Occipital lobe (tissue), 2 donors: ENCODE data around the gene PRODH. TPM values are rescaled to one million over a fixed set of nuclear protein-coding genes. Genes with fewer than 3 reads are reported as not detected.
"Not testable (repeated sequence)": the region's sequence is repeated elsewhere in the genome, so short reads cannot be mapped to it uniquely, and the experiment has no call there.

ENCODE experiments used
- DNase-seq: peaks from one replicate; lab custom pipeline; 2025; lab: John Stamatoyannopoulos, UW
- total RNA-seq: library from RNA; depleted of rRNA; stranded (reverse); fragments of >200 nt; gene quantifications from one replicate; pipeline ENCODE4 v1.2.3, GENCODE V29; 2014

PRODH gene
- total RNA-seq, 1 donor from 2014 or later = 0.94 TPM

DNA sequence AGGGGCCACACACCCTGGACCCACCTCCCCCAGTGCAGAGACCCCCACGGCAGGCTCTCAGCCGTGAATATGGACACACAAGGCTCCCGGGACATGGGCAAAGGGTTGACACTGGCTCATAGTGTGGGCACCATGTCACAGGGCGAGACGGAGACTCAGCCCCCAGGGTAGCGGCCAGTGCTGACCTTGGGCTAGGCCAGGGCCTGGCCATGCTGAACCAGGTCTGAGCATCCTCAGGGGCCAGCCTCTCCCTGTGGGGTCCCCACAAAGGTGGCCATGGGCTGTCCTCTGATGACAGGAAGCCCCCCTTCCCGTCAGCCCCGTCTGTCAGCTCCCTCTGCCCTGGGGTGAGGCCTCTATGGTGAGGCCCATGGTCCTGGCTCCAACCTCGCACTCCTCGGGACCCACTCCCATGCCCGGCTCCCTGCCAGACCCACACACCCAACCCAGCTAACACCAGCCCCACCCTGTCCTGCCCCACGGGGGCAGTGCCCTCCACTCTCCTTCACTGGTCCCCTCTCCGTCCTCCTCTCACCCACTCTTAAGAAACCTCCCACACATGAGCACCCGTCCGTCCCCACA lies 19.0 kb upstream of the PRODH start:
- DNase-seq = no peak

DNA sequence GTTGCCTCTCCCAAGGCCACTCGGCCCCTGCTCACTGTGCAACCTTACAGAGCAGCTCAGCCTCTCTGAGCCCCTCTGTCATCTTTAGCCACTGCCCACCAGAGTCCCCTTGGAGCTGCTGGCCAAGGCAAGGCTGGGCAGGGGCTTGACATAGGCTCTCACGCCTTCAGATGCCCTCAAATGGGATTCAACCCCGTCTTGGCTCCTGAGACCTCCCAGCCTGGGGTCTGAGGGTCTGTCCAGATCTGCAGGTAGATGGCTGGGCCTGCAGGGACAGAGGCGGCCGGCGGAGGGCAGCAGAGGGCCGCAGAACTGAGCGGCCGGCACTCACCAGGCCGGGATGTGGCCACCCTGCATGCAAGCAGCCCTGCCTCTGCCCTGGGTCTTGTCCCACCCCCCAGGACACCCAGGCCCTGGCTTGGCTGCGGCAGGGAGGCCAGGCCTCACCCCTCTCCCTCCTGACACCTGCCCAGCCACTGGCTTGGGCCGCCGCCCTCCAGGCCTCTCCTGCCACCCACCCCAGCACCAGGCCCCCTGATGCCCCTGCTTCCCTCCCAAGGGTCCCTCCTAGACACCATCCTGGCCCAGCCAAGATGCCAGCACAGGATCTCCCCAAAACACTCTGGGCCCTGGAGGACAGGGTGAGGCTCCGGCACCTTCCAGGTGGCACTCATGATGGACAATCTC lies 18.4 kb upstream of the PRODH start:
- DNase-seq = peak; percentile 55

DNA sequence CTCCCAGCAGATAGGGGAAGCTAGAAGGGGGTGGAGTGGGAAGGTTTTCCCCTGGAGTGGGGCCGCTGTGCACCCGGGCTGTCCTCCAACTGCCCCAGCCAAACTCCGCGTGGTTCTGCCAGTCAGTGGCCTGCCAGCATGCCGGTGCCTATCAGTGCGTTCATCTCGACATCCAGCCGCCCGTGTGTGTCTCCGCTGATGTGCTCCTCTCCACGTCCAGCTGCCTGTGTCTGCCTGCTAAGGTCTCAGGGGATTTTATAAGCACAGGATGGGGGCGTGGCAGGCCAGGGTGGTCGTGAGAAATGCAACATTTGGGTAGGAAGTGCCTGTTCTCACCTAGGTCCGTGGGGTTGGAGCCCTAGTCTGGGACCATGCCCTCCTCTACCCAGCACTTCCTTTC lies 17.0 kb upstream of the PRODH start:
- not testable (repeated sequence) for DNase-seq

DNA sequence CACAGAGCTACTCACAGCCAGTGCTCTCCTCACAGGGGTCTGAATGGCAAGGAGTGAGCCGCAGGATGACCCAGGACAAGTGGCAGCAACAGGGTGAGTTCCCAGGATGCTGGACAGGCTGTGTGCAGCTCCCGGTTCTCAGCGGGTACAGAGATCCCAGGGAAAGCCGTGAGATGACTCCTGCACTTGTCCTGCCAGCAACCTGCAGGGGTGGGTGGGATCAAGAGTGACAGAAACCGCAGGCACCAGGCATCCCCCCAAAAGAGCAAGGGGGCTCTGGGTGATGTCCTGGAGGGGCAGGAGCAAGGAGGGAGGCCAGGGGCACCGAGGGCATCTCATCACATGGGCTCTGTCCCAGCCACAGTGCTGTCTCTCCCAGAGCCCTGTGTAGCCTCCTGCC lies 15.9 kb upstream of the PRODH start:
- DNase-seq = no peak

DNA sequence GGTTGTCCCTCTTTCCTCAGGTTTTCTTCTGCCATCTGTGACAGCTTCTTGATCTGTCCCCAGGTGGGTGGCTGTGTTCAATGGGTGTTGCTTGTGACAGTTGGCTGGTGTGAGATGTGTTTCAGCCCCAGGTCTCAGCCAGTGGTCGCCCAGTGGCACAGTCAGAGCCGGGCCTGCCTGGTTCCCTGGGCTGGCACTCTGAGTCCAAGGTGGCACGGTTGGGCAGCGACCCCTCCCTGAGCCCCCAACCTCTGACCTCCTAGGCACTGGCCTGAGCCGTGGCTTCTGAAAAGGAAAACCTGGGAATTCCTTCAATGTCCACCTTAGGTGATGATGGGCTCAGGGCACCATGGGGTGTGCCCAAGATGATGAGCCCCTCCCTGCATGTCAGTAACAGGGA lies 14.0 kb upstream of the PRODH start:
- no peak for DNase-seq

DNA sequence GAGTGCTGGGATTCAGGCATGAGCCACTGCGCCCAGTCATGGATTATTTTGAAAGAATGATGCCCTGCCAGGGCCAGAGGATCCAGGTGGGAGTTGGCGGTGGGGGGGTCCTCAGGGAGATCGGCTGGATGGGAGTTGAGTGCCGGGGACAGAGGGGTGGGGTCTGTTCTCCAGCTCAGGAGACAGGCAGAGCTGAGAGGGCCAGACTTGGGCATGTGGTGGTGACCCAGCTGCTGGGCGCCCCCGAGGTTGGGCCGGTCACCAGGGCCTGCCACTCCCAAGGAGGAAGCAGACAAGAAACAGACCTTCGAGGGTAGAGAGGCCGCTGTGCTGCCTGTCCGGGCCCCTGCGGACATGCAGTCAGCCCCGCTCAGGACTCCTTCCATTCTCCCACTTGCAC lies 11.8 kb upstream of the PRODH start:
- no peak for DNase-seq

DNA sequence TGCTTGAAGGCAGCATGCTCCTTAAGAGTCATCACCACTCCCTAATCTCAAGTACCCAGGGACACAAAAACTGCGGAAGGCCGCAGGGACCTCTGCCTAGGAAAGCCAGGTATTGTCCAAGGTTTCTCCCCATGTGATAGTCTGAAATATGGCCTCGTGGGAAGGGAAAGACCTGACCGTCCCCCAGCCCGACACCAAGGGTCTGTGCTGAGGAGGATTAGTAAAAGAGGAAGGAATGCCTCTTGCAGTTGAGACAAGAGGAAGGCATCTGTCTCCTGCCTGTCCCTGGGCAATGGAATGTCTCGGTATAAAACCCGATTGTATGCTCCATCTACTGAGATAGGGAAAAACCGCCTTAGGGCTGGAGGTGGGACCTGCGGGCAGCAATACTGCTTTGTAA lies 11.0 kb upstream of the PRODH start:
- DNase-seq = not testable (repeated sequence)

DNA sequence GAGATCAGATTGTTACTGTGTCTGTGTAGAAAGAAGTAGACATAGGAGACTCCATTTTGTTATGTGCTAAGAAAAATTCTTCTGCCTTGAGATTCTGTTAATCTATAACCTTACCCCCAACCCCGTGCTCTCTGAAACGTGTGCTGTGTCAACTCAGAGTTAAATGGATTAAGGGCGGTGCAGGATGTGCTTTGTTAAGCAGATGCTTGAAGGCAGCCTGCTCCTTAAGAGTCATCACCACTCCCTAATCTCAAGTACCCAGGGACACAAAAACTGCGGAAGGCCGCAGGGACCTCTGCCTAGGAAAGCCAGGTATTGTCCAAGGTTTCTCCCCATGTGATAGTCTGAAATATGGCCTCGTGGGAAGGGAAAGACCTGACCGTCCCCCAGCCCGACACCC lies 2.6 kb upstream of the PRODH start:
- not testable (repeated sequence) for DNase-seq

DNA sequence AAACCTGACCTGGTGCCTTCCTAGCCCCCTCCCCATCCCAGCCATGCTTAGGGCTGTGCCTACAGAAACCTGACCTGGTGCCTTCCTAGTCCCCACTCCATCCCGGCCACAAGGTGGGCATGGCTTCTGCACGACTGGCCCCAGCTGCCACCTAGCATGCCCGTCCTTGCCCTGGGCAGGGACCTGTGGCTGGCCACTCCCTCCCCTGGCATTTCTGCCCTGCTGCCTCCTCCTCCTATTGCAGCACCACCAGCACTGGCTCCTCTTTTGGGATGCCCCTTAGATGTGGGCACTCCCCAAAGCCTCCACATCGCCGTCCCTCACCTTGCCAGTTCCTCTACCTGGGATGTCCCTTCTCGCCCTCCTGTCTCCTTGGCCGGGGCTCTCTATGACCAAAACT lies 1.4 kb downstream of the PRODH start:
- DNase-seq = not testable (repeated sequence)

DNA sequence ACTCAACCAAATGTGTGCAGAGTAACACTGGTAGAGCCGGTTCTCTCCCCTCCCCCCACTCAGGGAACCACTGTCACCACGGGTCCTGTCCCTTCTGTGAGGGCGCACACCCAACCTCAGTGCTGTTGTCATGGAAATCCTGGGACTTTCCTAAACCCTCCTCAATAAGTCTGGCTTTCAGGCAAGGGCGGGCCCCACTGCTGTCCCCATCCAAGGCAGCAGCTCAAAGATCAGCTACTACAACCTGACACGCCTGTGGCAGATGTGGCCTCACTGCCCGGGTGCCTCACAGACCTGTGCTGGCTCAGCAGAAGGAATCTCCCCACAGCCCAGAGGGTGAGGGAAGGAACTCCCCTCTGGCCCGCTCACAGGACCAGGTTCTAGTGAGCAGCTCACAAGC lies 2.2 kb downstream of the PRODH start:
- no peak for DNase-seq

DNA sequence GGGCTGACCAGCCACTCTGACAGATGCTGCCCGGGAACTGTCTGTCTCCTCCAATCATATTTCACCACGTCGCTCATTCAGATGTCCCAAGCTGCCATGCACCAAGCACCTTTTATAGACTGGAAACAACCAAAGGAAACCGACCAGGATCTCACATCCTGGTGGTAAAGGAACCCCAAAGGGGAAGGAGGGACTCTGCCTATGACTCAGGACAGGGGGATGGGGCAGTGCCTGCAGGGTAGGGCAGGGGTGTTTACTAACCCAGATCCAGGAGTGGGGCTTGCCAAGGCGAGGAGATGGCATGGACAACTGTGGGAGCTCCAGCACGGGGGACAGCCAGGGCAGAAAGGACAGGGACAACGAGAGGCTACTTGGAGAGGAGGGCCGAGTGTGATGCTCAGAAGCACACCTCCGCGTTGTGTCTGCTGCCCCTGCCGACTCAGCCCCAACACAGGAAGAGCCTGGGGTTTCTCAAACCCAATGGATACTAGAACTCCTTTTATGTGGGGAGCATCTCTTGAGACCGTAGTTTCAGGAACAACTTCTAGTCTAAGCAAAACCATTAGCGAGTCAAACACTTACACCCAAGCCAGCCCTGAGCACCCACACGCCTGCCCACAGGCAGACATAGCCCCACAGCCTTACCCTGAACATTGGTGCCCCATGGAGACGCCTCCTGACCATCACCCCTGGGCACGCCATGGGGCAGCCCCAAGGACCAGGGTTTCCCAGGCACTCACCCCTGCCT lies 4.0 kb downstream of the PRODH start:
- DNase-seq = no peak

DNA sequence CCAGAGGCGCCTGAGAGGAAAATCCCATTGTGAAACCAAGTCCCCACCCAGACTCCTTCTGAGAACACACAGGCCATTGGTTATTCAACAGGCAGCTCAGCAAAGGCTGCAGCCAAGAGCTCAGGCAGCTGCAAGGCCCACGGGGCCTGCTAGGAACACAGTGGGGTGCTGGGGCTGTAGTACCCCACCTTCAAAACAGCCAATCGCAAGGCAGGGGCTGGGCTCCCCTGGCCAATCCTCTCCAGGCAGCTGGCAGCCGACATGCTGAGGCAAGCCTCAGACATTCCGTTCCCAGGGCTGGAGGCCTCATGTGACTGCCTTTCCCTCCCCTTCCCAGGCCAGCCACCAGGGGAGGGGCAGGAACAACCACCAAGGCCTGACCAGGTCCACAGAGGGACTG lies 6.6 kb downstream of the PRODH start:
- no peak for DNase-seq

DNA sequence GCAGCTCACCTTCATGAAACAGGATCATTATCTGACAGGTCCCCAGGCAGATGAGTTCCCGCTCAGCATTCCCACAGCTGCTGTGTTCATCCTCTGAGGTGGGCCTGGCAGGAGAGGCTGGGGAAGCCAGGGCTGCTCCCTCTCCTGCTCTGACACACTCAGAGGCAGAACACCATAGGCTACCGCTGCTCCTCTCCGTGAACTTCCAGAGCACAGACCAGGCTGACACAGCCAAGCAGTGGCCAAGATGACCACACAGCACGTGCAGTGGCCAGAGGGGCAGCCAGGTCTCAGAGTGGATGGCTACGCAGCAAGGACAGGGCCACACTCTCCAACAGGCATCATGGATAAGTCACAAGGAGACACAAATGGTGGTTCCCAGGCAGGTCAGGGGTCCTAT lies 8.5 kb downstream of the PRODH start:
- DNase-seq = no peak

DNA sequence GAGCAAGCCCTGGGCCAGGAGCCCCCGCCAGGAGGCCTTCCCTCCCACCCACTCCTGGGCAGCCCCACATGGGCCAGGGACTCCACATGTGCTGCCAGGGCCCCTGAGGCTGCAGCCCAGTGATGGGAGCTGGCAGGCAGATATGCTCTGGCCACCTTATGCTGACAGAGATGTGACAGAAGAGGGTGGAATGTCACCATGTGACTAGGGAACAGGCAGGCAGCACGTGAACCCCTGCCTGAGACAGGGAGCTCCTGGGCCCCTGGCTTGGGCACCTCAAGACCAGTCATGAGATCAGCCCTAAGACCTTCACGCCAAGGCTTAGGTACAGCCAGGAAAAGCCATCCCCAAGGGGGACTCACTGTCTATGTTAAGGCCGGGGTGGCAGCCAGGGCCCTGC lies 9.1 kb downstream of the PRODH start:
- no peak for DNase-seq

DNA sequence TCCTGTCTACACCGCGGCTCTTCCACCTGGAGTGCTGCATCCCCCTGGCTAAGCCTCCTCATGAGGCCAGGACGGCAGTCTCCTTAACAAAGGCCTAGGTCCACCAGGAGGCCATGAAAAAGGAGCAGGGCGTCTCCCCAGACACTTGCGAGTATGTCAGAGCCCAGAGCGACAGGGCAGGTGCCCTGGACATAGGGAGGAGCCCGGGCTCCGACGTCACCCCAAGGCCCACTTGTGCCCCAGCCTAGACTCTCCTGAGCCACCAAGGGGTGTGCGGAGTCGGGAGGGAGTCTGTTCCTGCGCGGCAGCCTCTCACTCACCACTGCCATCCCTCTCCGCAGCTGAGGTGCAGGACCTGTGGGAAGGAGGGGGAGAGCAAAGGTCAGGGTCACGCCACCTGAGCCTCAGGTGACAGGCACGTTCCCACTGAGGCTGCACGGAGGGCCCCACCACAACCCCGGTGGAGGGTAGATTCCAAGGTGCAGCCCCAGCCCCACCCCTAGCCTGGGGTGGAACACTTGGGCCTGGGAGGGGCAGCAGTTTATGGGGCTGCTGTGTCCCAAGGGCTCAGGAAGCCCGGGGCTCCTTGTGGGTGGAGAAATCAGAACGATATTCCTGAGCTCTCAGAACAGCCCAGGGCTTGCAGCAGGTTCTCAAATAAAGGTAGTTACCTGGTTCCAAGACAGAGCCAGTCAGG lies 10.6 kb downstream of the PRODH start:
- no peak for DNase-seq

DNA sequence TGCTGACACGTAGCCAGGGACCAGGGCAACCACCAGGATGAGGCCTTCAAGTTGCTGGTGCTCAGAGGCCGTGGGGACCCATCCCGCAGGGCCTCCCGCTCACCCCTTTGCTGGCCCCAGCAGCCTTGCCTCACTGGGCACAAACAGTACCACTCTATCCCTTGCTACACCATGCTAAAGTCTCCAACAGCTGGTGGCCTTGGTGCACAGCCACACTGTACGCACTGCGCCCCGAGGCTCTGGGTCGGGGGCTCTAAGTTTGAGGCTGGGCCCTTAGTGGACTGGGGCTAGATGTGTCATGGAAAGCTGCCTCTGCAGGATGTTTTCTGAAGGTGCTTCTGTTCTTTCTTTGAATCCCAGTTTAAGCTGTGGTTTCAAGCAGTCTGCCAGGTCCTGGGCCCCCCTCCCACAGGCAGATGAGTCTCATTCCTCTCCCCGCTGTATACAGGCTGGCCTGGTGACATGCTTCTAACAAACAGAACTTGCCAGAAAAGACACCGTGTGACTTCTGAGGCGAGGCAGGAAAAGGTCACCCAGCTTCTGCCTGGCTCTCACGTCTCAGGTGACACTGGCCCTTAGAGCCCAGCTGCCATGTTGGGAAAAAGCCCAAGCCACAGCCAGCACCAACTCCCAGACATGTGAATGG lies 15.7 kb downstream of the PRODH start:
- not testable (repeated sequence) for DNase-seq

DNA sequence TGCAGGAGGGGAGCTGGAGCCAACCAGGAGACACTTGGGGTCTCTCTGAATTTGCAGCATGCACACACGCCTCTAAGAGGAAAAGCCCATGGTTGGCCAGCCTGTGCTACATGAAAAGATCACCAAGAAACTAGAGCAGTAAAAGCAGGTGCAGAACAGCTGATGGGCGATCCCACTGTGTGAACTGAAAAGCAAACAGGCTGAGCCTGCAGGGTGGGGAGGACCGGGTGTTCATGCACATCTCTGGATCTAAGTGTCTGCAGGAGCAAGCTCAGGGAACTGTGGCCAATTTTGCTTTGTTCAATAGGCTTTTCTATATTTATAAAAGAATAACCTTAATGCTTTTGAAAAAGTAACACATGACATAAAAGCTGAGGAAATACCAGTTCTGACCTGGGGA lies 18.3 kb downstream of the PRODH start:
- DNase-seq = not testable (repeated sequence)

DNA sequence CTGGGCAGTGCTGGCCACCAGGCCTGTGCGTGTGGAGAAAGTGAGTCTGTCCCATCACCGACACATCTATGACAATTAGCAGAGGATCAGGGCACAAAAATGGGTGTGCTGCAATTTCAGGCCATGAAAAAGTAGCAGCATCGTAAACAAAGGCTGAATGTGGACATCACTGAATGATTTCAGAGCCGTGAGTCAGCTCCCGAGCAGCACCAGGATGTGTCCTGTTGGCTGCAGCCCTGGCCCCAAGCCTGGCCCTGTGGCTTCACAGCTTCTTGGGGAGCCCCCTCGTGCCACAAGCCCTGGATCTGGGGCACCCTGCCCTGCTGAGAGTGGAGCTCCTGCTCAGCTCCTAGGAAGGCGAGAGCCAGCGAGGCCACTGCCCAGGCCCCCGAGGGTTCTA lies 20.5 kb downstream of the PRODH start:
- DNase-seq = not testable (repeated sequence)

DNA sequence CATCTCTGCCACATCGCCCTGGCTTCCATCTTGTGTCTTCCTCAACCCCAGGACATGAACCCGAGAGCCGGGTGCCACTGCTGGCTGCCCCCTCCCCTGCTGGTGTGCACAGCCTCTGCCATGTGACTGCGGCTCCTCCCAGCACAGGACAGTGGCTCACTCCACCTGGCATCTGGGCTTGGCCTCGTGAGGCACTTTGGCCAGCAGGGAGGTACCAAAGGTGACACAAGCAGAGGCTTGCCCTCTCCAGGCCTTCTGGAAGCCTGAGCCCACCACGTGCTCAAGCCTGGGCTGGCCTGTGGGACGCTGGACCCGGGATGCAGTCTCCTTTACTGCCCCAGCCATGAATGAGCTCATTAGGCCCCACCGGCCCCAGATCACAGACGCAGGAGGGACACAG lies 21.5 kb downstream of the PRODH start:
- DNase-seq = not testable (repeated sequence)

DNA sequence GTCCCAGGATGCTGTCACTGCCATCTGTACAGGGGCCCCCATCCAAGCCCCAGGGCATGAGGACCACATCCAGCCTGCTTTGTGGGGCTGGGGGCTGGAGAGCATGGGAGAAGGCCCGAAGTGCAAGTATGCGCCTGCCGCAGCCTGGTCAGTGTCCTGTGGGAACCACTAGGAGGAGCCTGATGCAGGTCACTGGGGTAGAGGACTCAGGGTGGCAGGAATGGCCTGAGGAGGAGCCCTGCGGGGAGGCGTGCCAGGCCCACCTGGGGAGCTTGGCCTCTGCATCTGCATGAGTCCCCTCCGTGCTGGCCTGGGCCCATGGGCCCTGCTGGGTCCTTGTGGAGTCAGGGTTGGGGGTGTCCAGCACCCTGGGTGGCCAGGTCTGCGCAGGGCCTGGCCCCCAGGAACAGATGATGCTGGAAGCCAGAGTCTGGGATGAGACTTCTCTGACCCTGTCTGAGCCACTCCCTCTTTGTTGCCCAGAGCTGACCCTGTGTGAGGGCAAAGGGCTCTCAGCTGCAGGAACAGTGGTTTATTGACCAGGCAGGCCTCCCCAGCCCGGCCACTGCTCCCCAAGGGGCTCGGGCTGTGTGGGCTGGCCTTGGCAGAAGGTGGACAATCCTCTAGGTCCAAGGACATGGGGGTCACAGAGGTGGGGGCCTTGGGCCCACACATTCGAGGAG lies 23.7 kb downstream of the PRODH start:
- not testable (repeated sequence) for DNase-seq

DNA sequence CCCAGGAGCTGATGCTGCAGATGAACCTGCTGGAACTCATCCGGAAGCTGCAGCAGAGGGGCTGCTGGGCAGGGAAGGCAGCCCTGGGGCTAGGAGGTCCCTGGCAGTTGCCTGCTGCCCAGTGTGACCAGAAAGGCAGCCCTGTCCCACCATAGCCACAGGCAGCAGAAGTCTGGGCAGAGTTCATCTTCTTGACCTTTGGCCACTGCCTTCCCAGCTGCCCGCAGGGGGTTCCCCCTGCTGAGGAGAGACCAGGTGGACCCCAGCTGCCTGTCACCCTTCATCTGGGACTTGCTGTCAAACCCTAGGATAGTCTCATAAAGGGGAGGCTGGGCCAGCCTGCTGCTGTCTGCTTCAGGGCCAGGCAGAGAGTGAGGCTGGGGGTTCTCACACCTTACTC lies 24.6 kb downstream of the PRODH start:
- DNase-seq = not testable (repeated sequence)
